Measurements from ENCODE around the gene DPYD. TPM values are rescaled to one million over a fixed set of nuclear protein-coding genes. Genes with fewer than 3 reads are reported as not detected.
"Not testable (repeated sequence)": the region's sequence is repeated elsewhere in the genome, so short reads cannot be mapped to it uniquely, and the experiment has no call there.

DPYD gene
- total RNA-seq, 2 experiments from 2014 or later = 34.4 to 35.9 TPM

DNA sequence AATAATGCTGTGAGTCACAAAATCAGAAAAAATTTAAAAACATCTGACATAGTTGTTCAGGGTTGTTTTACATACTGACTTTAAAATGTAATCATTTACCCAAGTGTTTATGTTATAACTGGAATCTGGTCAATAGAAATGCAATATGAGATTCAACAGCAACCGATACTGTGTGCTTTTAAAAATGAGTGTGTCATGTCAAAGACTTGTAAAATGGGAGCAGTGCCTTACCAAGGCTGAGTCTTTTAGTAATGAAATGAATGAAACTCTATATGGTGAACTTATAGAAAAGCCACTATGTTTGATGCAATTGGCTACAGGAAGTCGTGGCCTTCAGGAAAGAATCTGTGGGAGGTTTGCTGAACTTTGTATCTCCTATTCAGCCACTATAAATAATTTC is 570.2 kb downstream of the DPYD start:
- H3K27me3 ChIP-seq (ENCODE audit: control insufficient read depth in 1 of 2, insufficient read depth in 2 of 2, low read length in 2 of 2) = no peaks in the 10 kb centered on the region
- TF ChIP-seq, protein P1, sequence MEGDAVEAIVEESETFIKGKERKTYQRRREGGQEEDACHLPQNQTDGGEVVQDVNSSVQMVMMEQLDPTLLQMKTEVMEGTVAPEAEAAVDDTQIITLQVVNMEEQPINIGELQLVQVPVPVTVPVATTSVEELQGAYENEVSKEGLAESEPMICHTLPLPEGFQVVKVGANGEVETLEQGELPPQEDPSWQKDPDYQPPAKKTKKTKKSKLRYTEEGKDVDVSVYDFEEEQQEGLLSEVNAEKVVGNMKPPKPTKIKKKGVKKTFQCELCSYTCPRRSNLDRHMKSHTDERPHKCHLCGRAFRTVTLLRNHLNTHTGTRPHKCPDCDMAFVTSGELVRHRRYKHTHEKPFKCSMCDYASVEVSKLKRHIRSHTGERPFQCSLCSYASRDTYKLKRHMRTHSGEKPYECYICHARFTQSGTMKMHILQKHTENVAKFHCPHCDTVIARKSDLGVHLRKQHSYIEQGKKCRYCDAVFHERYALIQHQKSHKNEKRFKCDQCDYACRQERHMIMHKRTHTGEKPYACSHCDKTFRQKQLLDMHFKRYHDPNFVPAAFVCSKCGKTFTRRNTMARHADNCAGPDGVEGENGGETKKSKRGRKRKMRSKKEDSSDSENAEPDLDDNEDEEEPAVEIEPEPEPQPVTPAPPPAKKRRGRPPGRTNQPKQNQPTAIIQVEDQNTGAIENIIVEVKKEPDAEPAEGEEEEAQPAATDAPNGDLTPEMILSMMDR (IDR thresholded peaks at IDR 0.05) = no peak
- H3K36me3 Mint-ChIP-seq (ENCODE audit: low read depth) = peaks cover 46% of the 10 kb centered on the region
- CTCF ChIA-PET = no interaction called here
- H3K9me3 Mint-ChIP-seq = no peaks in the 10 kb centered on the region
- no peak overlapping the region for H3K27ac Mint-ChIP-seq
- H3K4me1 ChIP-seq (ENCODE audit: insufficient read depth, low read length) = no peaks in the 10 kb centered on the region
- POLR2A ChIA-PET = no interaction called here
- no peaks in the 10 kb centered on the region for H3K27me3 Mint-ChIP-seq
- no peaks in the 10 kb centered on the region for H3K36me3 ChIP-seq (ENCODE audit: insufficient read depth, low read length)
- no peaks in the 10 kb centered on the region for H3K9me3 ChIP-seq (ENCODE audit: control insufficient read depth in 1 of 2, insufficient read depth in 1 of 2, low read length in 2 of 2)
- no peak overlapping the region for H3K4me3 ChIP-seq (ENCODE audit: low read length)
- H3K4me1 Mint-ChIP-seq (ENCODE audit: low read depth) = no peaks in the 10 kb centered on the region
- no peak overlapping the region for H3K4me3 Mint-ChIP-seq
- DNase-seq = no peak
- no peak overlapping the region for H3K27ac ChIP-seq (ENCODE audit: low read depth in 1 of 2, low read length in 2 of 2)
- no peak for ATAC-seq (ENCODE audit: poor library complexity)
- intact Hi-C loops (cut with DNase I, micrococcal nuclease) = no loop called here

DNA sequence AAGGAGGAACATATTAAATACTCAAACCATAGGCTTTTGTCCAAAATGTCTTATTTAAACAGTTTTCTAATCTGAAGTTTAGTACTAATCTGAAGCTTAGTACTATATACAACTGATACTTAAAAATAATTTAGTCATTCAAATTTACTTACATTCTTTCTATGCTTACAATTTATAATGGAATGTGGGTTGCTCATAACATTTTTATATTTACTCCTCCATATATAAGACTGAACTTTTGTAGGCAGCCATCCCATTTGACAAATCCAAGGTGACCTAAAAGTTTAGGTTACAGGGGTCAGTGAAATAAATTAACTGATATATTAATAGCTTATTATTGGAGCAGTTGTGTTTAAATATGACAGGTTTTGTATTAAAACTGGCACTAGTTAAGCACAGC is 570.6 kb downstream of the DPYD start:
- intact Hi-C loops (cut with DNase I, micrococcal nuclease) = no loop called here
- no peaks in the 10 kb centered on the region for H3K36me3 ChIP-seq (ENCODE audit: insufficient read depth, low read length)
- H3K27me3 ChIP-seq (ENCODE audit: control insufficient read depth in 1 of 2, insufficient read depth in 2 of 2, low read length in 2 of 2) = no peaks in the 10 kb centered on the region
- Mint-ChIP-seq H3K4me1 (ENCODE audit: low read depth) (no peaks in the 10 kb centered on the region), H3K4me3 (no peak overlapping the region), H3K9me3 (no peaks in the 10 kb centered on the region), H3K36me3 (ENCODE audit: low read depth) (peaks cover 42% of the 10 kb centered on the region), H3K27ac (no peak overlapping the region), H3K27me3 (no peaks in the 10 kb centered on the region)
- DNase-seq (no peak), ATAC-seq (ENCODE audit: poor library complexity) (no peak)
- TF ChIP-seq, protein P1 (IDR thresholded peaks at IDR 0.05) = no peak
- ChIA-PET CTCF (no interaction called here), POLR2A (no interaction called here)
- no peaks in the 10 kb centered on the region for H3K4me1 ChIP-seq (ENCODE audit: insufficient read depth, low read length)
- no peaks in the 10 kb centered on the region for H3K9me3 ChIP-seq (ENCODE audit: control insufficient read depth in 1 of 2, insufficient read depth in 1 of 2, low read length in 2 of 2)
- no peak overlapping the region for H3K4me3 ChIP-seq (ENCODE audit: low read length)
- H3K27ac ChIP-seq (ENCODE audit: low read depth in 1 of 2, low read length in 2 of 2) = no peak overlapping the region

GRCh38 chr1:97349794-97350193 is 571.0 kb downstream of the DPYD start:
- intact Hi-C loops (cut with DNase I, micrococcal nuclease); H3K36me3 ChIP-seq (ENCODE audit: insufficient read depth, low read length); H3K4me1 Mint-ChIP-seq (ENCODE audit: low read depth); CTCF ChIA-PET; H3K27ac ChIP-seq (ENCODE audit: low read depth in 1 of 2, low read length in 2 of 2); DNase-seq; H3K9me3 Mint-ChIP-seq; ATAC-seq (ENCODE audit: poor library complexity); H3K4me3 ChIP-seq (ENCODE audit: low read length); H3K27me3 ChIP-seq (ENCODE audit: control insufficient read depth in 1 of 2, insufficient read depth in 2 of 2, low read length in 2 of 2); H3K27ac Mint-ChIP-seq; H3K9me3 ChIP-seq (ENCODE audit: control insufficient read depth in 1 of 2, insufficient read depth in 1 of 2, low read length in 2 of 2); H3K27me3 Mint-ChIP-seq; H3K4me1 ChIP-seq (ENCODE audit: insufficient read depth, low read length); H3K4me3 Mint-ChIP-seq; POLR2A ChIA-PET: not testable (repeated sequence)
- H3K36me3 Mint-ChIP-seq (ENCODE audit: low read depth) = peaks cover 42% of the 10 kb centered on the region

DNA sequence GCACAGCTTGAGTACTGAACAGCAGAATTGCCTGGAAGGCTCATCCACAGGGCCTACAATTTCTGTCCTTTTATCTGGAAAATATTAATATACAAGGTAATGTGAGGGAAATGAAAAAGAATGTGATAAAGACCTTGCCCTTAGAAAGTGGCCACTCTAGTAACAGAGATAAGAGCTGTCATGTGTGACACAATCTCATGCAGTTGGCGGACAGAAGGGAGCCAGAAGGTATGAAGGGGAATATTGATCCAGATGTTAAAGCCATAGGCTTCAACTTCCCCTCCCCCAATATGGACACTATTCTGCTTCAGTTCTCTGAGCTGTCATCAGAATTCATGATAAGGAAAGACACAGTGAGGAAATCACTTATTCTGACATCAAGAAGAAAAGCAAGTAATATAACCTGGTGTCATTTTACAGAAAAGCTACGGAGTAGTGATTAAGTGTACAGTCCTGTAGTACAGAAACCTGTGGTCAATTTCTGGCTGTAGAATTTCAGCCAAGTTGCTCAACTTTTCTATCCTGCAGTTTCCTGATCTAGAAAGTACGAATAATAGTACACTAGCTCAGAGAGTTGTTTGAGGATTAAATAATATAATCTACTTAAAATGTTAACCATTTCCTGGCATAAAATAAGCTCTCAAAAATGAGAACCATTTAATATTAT is 572.1 kb downstream of the DPYD start:
- no peaks in the 10 kb centered on the region for H3K4me1 ChIP-seq (ENCODE audit: insufficient read depth, low read length)
- H3K4me1 Mint-ChIP-seq (ENCODE audit: low read depth) = no peaks in the 10 kb centered on the region
- ATAC-seq (ENCODE audit: poor library complexity) (no peak), DNase-seq (no peak)
- H3K27ac Mint-ChIP-seq = no peak overlapping the region
- intact Hi-C loops (cut with DNase I, micrococcal nuclease) = no loop called here
- H3K36me3 ChIP-seq (ENCODE audit: insufficient read depth, low read length) = no peaks in the 10 kb centered on the region
- H3K36me3 Mint-ChIP-seq (ENCODE audit: low read depth) = peaks cover 31% of the 10 kb centered on the region
- no peaks in the 10 kb centered on the region for H3K27me3 ChIP-seq (ENCODE audit: control insufficient read depth in 1 of 2, insufficient read depth in 2 of 2, low read length in 2 of 2)
- TF ChIP-seq, protein P1 (IDR thresholded peaks at IDR 0.05) = no peak
- ChIA-PET CTCF (no interaction called here), POLR2A (no interaction called here)
- no peak overlapping the region for H3K4me3 ChIP-seq (ENCODE audit: low read length)
- no peak overlapping the region for H3K27ac ChIP-seq (ENCODE audit: low read depth in 1 of 2, low read length in 2 of 2)
- H3K9me3 ChIP-seq (ENCODE audit: control insufficient read depth in 1 of 2, insufficient read depth in 1 of 2, low read length in 2 of 2) = no peaks in the 10 kb centered on the region
- H3K4me3 Mint-ChIP-seq = no peak overlapping the region
- no peaks in the 10 kb centered on the region for H3K9me3 Mint-ChIP-seq
- no peaks in the 10 kb centered on the region for H3K27me3 Mint-ChIP-seq

Measured in CD4-positive, alpha-beta T cell (primary cell).